NOMO-1 treated with DMSO at 0.1 percent for 48 hours (cell line): ENCODE results near the gene KLHDC7A.
A peak's percentile ranks its signal among the peaks of the same experiment; 100 is the strongest.

Source experiments
- DNase-seq: peaks from one replicate; lab custom pipeline; 2025; ENCODE audit not compliant: unreplicated experiment; lab: John Stamatoyannopoulos, UW

The KLHDC7A gene

GRCh38 chr1:18470671-18471355 lies 9.9 kb upstream of the KLHDC7A start:
- DNase-seq, result no peak

- DNase-seq, result no peak
Observed at GRCh38 chr1:18473195-18473815, 7.4 kb upstream of the KLHDC7A start.

- no peak for DNase-seq
Observed at GRCh38 chr1:18474559-18475175, 6.1 kb upstream of the KLHDC7A start.

- DNase-seq, result no peak
Observed at GRCh38 chr1:18475234-18475905, 5.4 kb upstream of the KLHDC7A start.

GRCh38 chr1:18479454-18479853 lies 1.3 kb upstream of the KLHDC7A start:
- DNase-seq, result no peak

GRCh38 chr1:18481190-18481920 lies 625 bp downstream of the KLHDC7A start:
- no peak for DNase-seq

GRCh38 chr1:18481921-18482701 lies 1.4 kb downstream of the KLHDC7A start:
- no peak for DNase-seq

- no peak for DNase-seq
Observed at GRCh38 chr1:18482721-18483425, 2.1 kb downstream of the KLHDC7A start.

- no peak for DNase-seq
Observed at GRCh38 chr1:18484276-18484675, 3.5 kb downstream of the KLHDC7A start.

GRCh38 chr1:18484721-18485120 lies 4.0 kb downstream of the KLHDC7A start:
- DNase-seq, result no peak

- DNase-seq, result no peak
Observed at GRCh38 chr1:18485227-18485626, 4.5 kb downstream of the KLHDC7A start.

GRCh38 chr1:18486195-18486594 lies 5.5 kb downstream of the KLHDC7A start:
- DNase-seq, result no peak

- DNase-seq, result no peak
Observed at GRCh38 chr1:18489417-18490143, 8.8 kb downstream of the KLHDC7A start.

GRCh38 chr1:18491168-18491567 lies 10.4 kb downstream of the KLHDC7A start:
- DNase-seq, result peak; percentile 74

GRCh38 chr1:18494304-18494703 lies 13.6 kb downstream of the KLHDC7A start:
- no peak for DNase-seq

- DNase-seq, result no peak
Observed at GRCh38 chr1:18495635-18496034, 14.9 kb downstream of the KLHDC7A start.

GRCh38 chr1:18496056-18496455 lies 15.3 kb downstream of the KLHDC7A start:
- DNase-seq, result no peak

- DNase-seq, result no peak
Observed at GRCh38 chr1:18496497-18497235, 15.9 kb downstream of the KLHDC7A start.
